H1 (cell line): ENCODE data around the gene INPP5J. TPM values are rescaled to one million over a fixed set of nuclear protein-coding genes. Genes with fewer than 3 reads are reported as not detected.

ENCODE experiments used
- BRCA1 ChIP-seq: IDR thresholded peaks from 2 replicates; pipeline ENCODE4 v1.6.1; 2012; ENCODE audit warnings: low read depth, low read length, improper control_type of control experiment
- KDM1A ChIP-seq: fragments of 200-600, 300-600 bp; sonication (generic); IDR thresholded peaks from 2 replicates; pipeline ENCODE4 v1.7.1; 2016; ENCODE audit warnings: mild to moderate bottlenecking, low read length, borderline replicate concordance
- KDM5A ChIP-seq: fragments of 200-600 bp; IDR thresholded peaks from 2 replicates; pipeline ENCODE4 v1.7.1; 2012; ENCODE audit warnings: mild to moderate bottlenecking, low read length, inconsistent platforms, mixed read lengths
- RBBP5 ChIP-seq: IDR thresholded peaks from 2 replicates; pipeline ENCODE4 v1.7.1; 2012; ENCODE audit warnings: low read depth, mild to moderate bottlenecking, inconsistent platforms, low read length, moderate library complexity, borderline replicate concordance
- SIN3A ChIP-seq, 2 experiments: IDR thresholded peaks in 1 of 2; conservative IDR thresholded peaks in 1 of 2; 2 replicates each; pipeline ENCODE4 v1.6.1; 2011 to 2012; ENCODE audit warnings: low read length in 2 of 2, improper control_type of control experiment in 1 of 2, low read depth in 1 of 2, mild to moderate bottlenecking in 1 of 2
- SRF ChIP-seq: IDR thresholded peaks from 2 replicates; pipeline ENCODE4 v1.6.1; 2011; ENCODE audit warnings: mild to moderate bottlenecking, low read depth, low read length, moderate library complexity
- TAF7 ChIP-seq: optimal IDR thresholded peaks from 2 replicates; pipeline ENCODE3; 2011; ENCODE audit warnings: low read depth, mild to moderate bottlenecking, inconsistent platforms, low read length, moderate library complexity, borderline replicate concordance
- TEAD4 ChIP-seq: IDR thresholded peaks from 2 replicates; pipeline ENCODE4 v1.6.1; 2012; ENCODE audit warnings: low read depth, low read length, inconsistent platforms, mixed read lengths
- polyA plus RNA-seq, 7 experiments: library from polyadenylated mRNA; depleted of rRNA in 3 of 7; stranded (reverse) in 5 of 7; unstranded in 2 of 7; fragments of >200 nt in 5 of 7; fragments of 200-250 nt in 2 of 7; gene quantifications; 1 replicate in 5 of 7; 2 replicates in 1 of 7; 4 replicates in 1 of 7; pipeline versions ENCODE4 v1.2.1 to v1.2.3, GENCODE V29; 2011 to 2013; ENCODE audit warnings: missing spikeins in 2 of 7, mixed read lengths in 2 of 7
- total RNA-seq: library from RNA; stranded (reverse); fragmentation: NEBNext Ultra II Directional; extraction: Animal tissue kit (Norgen Biotek cat#: 25700); gene quantifications from 2 replicates; pipeline ENCODE4 v1.2.1, GENCODE V29; 2021

The INPP5J gene
- total and polyA plus RNA-seq, 2 of the 8 experiments (the other 6 are each of a cell fraction or from before 2014, with no cell fraction given), result 5.4 to 6.0 TPM

DNA sequence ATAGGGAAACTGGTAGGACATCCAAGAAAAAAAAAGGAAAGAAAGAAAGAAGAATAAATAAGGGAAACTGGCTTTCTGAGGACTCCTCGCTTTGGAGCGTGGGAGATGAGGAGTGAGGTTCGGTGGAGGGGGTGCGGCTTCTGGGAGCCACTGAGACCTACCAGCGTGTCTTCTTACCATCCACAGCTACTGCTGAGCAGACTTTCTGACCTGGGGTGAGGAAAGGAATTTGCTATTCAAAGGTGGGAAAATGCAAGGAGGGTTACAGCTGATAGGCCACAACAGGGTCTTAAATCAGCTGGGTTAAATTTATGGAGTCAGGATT is 14.9 kb upstream of the INPP5J start (continued):
- TF ChIP-seq KDM5A (no peak), TAF7 (no peak), TEAD4 (no peak), SRF (no peak), SIN3A (conservative IDR thresholded peaks at IDR 0.05 in 1 of 2, IDR thresholded peaks at IDR 0.05 in 1 of 2; ENCODE audit: low read depth in 1 of 2, low read length in 2 of 2) (no peak), RBBP5 (no peak), KDM1A (no peak), BRCA1 (no peak)
